Right lobe of liver (tissue), 6 donors: ENCODE results near the gene ZNF827. TPM values are rescaled to one million over a fixed set of nuclear protein-coding genes. Genes with fewer than 3 reads are reported as not detected.

Experiments used
- ATAC-seq, 4 donors: fragments of 200-7000 bp; cut with Tn5 transposase; one replicate each; pipeline ENCODE4 v1.9.1; 2020; ENCODE audit warnings: mild to moderate bottlenecking in 4 of 4, moderate library complexity in 4 of 4
- DNase-seq, 3 donors: peaks; one replicate each; pipeline ENCODE4 v3.0.0-alpha.2; 2020
- H3K27ac ChIP-seq, 3 donors: fragments of 200-600 bp; one replicate each; pipeline ENCODE4 v1.8.0; 2022
- H3K27me3 ChIP-seq, 2 donors: fragments of 200-600 bp; one replicate each; pipeline ENCODE4 v1.8.0; 2022
- H3K36me3 ChIP-seq, 4 donors: fragments of 200-600 bp; sonication (generic) in 1 of 4; one replicate each; pipeline versions ENCODE4 v1.5.1 to v1.8.0; 2017 to 2022; ENCODE audit warnings: control low read depth in 1 of 4
- H3K4me1 ChIP-seq, 4 donors: fragments of 200-600 bp; sonication (generic) in 1 of 4; one replicate each; pipeline versions ENCODE4 v1.5.1 to v1.8.0; 2017 to 2022; ENCODE audit warnings: control low read depth in 1 of 4
- H3K4me3 ChIP-seq, 3 donors: fragments of 200-600 bp; one replicate each; pipeline ENCODE4 v1.8.0; 2022
- H3K9me3 ChIP-seq, 4 donors: fragments of 200-600 bp; sonication (generic) in 1 of 4; one replicate each; pipeline versions ENCODE4 v1.5.1 to v1.8.0; 2017 to 2022; ENCODE audit warnings: control low read depth in 1 of 4
- POLR2A ChIP-seq: fragments of 450-650 bp; IDR thresholded peaks from one replicate; pipeline ENCODE4 v1.6.1; 2017; ENCODE audit warnings: antibody characterized with exemption, mild to moderate bottlenecking
- WGBS: methylation state at CpG from one replicate; pipeline ENCODE4 v1.1.6; 2018; ENCODE audit warnings: low coverage, low lambda C conversion rate; ENCODE audit not compliant: insufficient coverage; ENCODE audit errors: missing lambda C conversion rate; 5-methylcytosine and 5-hydroxymethylcytosine counted together
- intact Hi-C, 2 donors: fragments of 100-400 bp; cut with DNase I; formaldehyde crosslinking; loops; one replicate each; pipeline versions ENCODE4 v1.11.2 to v1.14.1; 2022
- total RNA-seq, 6 experiments: library from RNA; depleted of rRNA in 2 of 6; stranded (reverse); fragments of >200 nt in 2 of 6; fragmentation: NEBNext Ultra II Directional in 3 of 6; extraction: Animal tissue kit (Norgen Biotek cat#: 25700) in 3 of 6; gene quantifications; one replicate each; pipeline versions ENCODE4 v1.1.0 to v1.2.4, GENCODE V29; 2016 to 2023
- TF ChIP-seq, protein P1 (sequence below), 4 donors: fragments of 200-600 bp in 3 of 4; fragments of 450-650 bp in 1 of 4; IDR thresholded peaks; one replicate each; pipeline versions ENCODE4 v1.5.1 to v1.8.0; 2016 to 2022; ENCODE audit warnings: antibody characterized with exemption in 4 of 4, mild to moderate bottlenecking in 2 of 4
- donor health status: DM: no; HTN: yes; CAD: no.
- donor health status: DM: no; HTN: no; CAD: no.
- donor health status: DM: no; HTN: no; CAD: no.
- donor health status: DM: no; HTN: yes; CAD: no.
- donor health status: DM: no; HTN: yes; CAD: no.

The ZNF827 gene
- total RNA-seq, 6 experiments from 2014 or later: 0.28 to 1.6 (median 0.68) TPM

DNA sequence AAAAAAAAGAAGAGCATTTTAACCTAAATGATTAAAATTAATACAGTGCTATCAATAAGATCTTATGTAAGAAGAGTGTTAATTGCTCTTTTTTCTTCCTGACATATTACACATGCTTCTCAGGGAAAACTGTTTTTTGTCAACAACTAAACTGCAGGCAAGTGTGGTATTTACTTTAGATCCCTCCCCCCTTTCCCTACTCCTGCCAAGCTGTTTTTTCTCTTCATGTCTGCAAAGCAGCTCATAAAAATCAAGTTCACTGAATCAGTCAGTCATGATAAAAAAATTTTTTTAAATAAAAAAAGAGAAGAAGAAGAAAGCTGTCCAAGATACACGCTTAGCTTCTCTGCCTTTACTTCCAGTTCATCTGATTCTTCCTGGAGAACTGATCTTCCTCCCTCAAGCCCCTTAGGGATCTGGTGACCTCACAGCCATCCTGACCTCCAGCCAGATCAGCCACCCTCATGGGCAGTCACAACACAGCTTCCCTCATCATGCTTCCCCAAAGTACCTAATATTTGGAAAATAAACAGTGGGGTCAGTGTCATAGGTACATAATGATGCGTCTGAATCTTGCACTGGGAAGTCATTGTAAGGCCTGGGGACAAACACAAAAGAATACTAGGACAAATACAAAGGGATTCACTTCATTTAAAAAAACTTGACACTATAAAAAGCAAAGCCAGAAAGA, 87.0 kb downstream of the ZNF827 start:
- DNase-seq: no peak
- WGBS: 70% methylated on average over 2 of the region's 2 CpGs
- H3K4me3 ChIP-seq: no peak overlapping the region
- no peak for ATAC-seq
- H3K4me1 ChIP-seq: no peaks in the 10 kb centered on the region
- H3K27ac ChIP-seq: no peak overlapping the region
- no peaks in the 10 kb centered on the region for H3K36me3 ChIP-seq
- H3K27me3 ChIP-seq: no peaks in the 10 kb centered on the region
- no peaks in the 10 kb centered on the region for H3K9me3 ChIP-seq
- TF ChIP-seq, protein P1, sequence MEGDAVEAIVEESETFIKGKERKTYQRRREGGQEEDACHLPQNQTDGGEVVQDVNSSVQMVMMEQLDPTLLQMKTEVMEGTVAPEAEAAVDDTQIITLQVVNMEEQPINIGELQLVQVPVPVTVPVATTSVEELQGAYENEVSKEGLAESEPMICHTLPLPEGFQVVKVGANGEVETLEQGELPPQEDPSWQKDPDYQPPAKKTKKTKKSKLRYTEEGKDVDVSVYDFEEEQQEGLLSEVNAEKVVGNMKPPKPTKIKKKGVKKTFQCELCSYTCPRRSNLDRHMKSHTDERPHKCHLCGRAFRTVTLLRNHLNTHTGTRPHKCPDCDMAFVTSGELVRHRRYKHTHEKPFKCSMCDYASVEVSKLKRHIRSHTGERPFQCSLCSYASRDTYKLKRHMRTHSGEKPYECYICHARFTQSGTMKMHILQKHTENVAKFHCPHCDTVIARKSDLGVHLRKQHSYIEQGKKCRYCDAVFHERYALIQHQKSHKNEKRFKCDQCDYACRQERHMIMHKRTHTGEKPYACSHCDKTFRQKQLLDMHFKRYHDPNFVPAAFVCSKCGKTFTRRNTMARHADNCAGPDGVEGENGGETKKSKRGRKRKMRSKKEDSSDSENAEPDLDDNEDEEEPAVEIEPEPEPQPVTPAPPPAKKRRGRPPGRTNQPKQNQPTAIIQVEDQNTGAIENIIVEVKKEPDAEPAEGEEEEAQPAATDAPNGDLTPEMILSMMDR (IDR thresholded peaks at IDR 0.05): no peak
- no peak for TF ChIP-seq POLR2A
- intact Hi-C loops: no loop called here

DNA sequence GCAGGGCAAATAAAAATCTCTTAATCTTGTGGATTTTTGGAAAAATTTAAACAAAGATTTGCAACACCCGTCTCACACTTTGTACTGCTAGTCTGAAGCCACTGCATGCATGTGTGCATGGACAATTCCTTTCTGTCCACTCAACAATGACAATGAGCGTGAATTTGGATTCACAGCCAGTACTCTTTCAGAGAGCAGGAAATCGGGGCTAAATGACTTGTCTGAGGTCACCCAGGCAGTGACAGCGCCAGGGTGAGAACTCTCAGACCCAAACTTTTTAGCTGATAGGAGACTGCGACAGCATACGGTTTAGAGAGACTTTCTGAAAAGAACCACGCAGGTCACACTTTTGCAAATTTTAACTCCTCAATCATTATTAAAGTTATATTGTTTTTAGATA, 90.9 kb downstream of the ZNF827 start:
- TF ChIP-seq, protein P1 (IDR thresholded peaks at IDR 0.05): no peak
- TF ChIP-seq POLR2A: no peak
- WGBS: 64% methylated on average over 6 of the region's 7 CpGs
- no peaks in the 10 kb centered on the region for H3K9me3 ChIP-seq
- no peak overlapping the region for H3K27ac ChIP-seq
- H3K27me3 ChIP-seq: no peaks in the 10 kb centered on the region
- DNase-seq (no peak), ATAC-seq (peak in 3 of 4 donors; percentile 27 to 68 (median 67))
- intact Hi-C loops: no loop called here
- H3K4me3 ChIP-seq: no peak overlapping the region
- H3K36me3 ChIP-seq: no peaks in the 10 kb centered on the region
- H3K4me1 ChIP-seq: peaks cover 0 to 2% (median 0%) of the 10 kb centered on the region in 4 donors

- Histone ChIP-seq H3K27me3 (no peaks in the 10 kb centered on the region), H3K9me3 (no peaks in the 10 kb centered on the region), H3K4me3 (no peak overlapping the region), H3K4me1 (peaks cover 0 to 2% (median 0%) of the 10 kb centered on the region in 4 donors), H3K36me3 (no peaks in the 10 kb centered on the region), H3K27ac (no peak overlapping the region)
- DNase-seq (no peak), ATAC-seq (no peak)
- intact Hi-C loops: no loop called here
- WGBS: 64% methylated on average over 4 of the region's 4 CpGs
- no peak for TF ChIP-seq POLR2A
- TF ChIP-seq, protein P1 (IDR thresholded peaks at IDR 0.05): no peak
Measured at GRCh38 chr4:145845118-145845517, 93.5 kb downstream of the ZNF827 start.

DNA sequence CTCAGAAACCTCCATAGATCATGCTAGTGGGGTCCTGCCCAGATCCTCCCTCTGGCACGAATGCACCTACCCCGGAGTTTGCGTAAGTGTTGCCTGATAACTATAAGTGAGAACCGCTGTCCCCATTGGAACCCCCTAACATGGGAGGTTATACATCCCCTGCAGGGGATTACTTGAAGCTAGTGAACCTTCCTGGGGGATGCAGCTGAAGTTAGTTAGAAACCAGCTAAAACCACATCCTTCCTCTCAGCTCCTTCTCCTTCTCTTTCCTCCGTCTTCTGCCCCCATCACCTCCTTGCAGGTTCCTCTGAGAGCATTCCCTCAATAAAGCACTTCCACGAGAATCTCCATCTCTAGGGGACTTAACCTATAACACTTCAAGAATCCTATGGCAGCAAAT, 95.0 kb downstream of the ZNF827 start:
- no peak for TF ChIP-seq POLR2A
- TF ChIP-seq, protein P1 (IDR thresholded peaks at IDR 0.05): no peak
- ATAC-seq: no peak

More for the DNA sequence above, 95.0 kb downstream of the ZNF827 start:
- peaks cover 0 to 2% (median 0%) of the 10 kb centered on the region in 4 donors for H3K4me1 ChIP-seq
- H3K27ac ChIP-seq: no peak overlapping the region
- intact Hi-C loops: no loop called here
- no peak overlapping the region for H3K4me3 ChIP-seq
- no peaks in the 10 kb centered on the region for H3K9me3 ChIP-seq
- H3K36me3 ChIP-seq: no peaks in the 10 kb centered on the region
- 73% methylated on average over 6 of the region's 6 CpGs for WGBS
- no peak for DNase-seq
- H3K27me3 ChIP-seq: no peaks in the 10 kb centered on the region
